IMR-90 (cell line): Measurements from ENCODE around the gene SSBP3. TPM values are rescaled to one million over a fixed set of nuclear protein-coding genes. Genes with fewer than 3 reads are reported as not detected.

ENCODE experiments used
- ATAC-seq: fragments of 200-7000 bp; cut with Tn5 transposase; 2 replicates; pipeline ENCODE4 v1.9.1; 2020; ENCODE audit warnings: low read depth, mild to moderate bottlenecking, moderate library complexity
- BruUV-seq: library from RNA; stranded (reverse); fragments of 400-500 nt; replicated peaks from 2 replicates; lab custom pipeline; 2021; lab: Mats Ljungman, UMichigan
- CTCF ChIA-PET: fragments of 300-600 bp; formaldehyde crosslinking; extraction: SDS; loops from one replicate; lab custom pipeline; 2021; ENCODE audit warnings: antibody characterized with exemption; lab: Yijun Ruan, JAX
- POLR2A ChIA-PET: fragments of 300-600 bp; sonication (Branson Sonifier 250); formaldehyde crosslinking; loops from one replicate; lab custom pipeline; 2022; ENCODE audit warnings: antibody characterized with exemption; ENCODE audit not compliant: unreplicated experiment; lab: Charles Lee
- DNase-seq: peaks from one replicate; pipeline ENCODE4 v3.0.0; 2013
- H2AFZ ChIP-seq: replicated peaks from 2 replicates; pipeline ENCODE3; 2013; ENCODE audit warnings: low read length, mild to moderate bottlenecking; ENCODE audit not compliant: poor library complexity
- H2AK5ac ChIP-seq: 2 replicates; pipeline ENCODE4 v1.6.1; 2013; ENCODE audit warnings: low read depth, low read length, inconsistent platforms
- H2AK9ac ChIP-seq: replicated peaks from 2 replicates; pipeline ENCODE3; 2013; ENCODE audit warnings: mild to moderate bottlenecking, low read depth, low read length, moderate library complexity; ENCODE audit not compliant: poor library complexity
- H2BK120ac ChIP-seq: 2 replicates; pipeline ENCODE4 v1.6.1; 2013; ENCODE audit warnings: low read depth, low read length, inconsistent platforms
- H2BK15ac ChIP-seq: 3 replicates; pipeline ENCODE4 v1.6.1; 2013; ENCODE audit warnings: low read depth, low read length, inconsistent platforms
- H2BK20ac ChIP-seq: 2 replicates; pipeline ENCODE4 v1.6.1; 2013; ENCODE audit warnings: low read depth, mild to moderate bottlenecking, inconsistent platforms, low read length, moderate library complexity
- H2BK5ac ChIP-seq: 2 replicates; pipeline ENCODE4 v1.6.1; 2013; ENCODE audit warnings: mild to moderate bottlenecking, low read depth, low read length, inconsistent platforms; ENCODE audit not compliant: poor library complexity, severe bottlenecking
- H3K14ac ChIP-seq: replicated peaks from 2 replicates; pipeline ENCODE4 v1.6.1; 2013; ENCODE audit warnings: low read depth, low read length, inconsistent platforms
- H3K18ac ChIP-seq: 2 replicates; pipeline ENCODE4 v1.6.1; 2013; ENCODE audit warnings: low read depth, low read length, control low read depth
- H3K23ac ChIP-seq: 2 replicates; pipeline ENCODE4 v1.6.1; 2013; ENCODE audit warnings: low read depth, low read length, inconsistent platforms
- H3K27ac ChIP-seq: 2 replicates; pipeline ENCODE4 v1.5.1; 2013; ENCODE audit warnings: mild to moderate bottlenecking, control low read depth, low read length; ENCODE audit not compliant: insufficient read depth
- H3K27me3 ChIP-seq: 2 replicates; pipeline ENCODE4 v1.6.1; 2013; ENCODE audit warnings: low read length; ENCODE audit not compliant: control insufficient read depth, insufficient read depth
- H3K36me3 ChIP-seq: 2 replicates; pipeline ENCODE4 v1.6.1; 2013; ENCODE audit warnings: low read length, mixed read lengths; ENCODE audit not compliant: control insufficient read depth, insufficient read depth
- H3K4ac ChIP-seq: 2 replicates; pipeline ENCODE4 v1.6.1; 2013; ENCODE audit warnings: low read depth, low read length, inconsistent platforms
- H3K4me1 ChIP-seq: 2 replicates; pipeline ENCODE4 v1.6.1; 2013; ENCODE audit warnings: low read length, mixed read lengths; ENCODE audit not compliant: control insufficient read depth, insufficient read depth
- H3K4me2 ChIP-seq: 2 replicates; pipeline ENCODE4 v1.6.1; 2013; ENCODE audit warnings: low read depth, mild to moderate bottlenecking, control low read depth, low read length, moderate library complexity
- H3K4me3 ChIP-seq: 2 replicates; pipeline ENCODE4 v1.5.1; 2013; ENCODE audit warnings: low read depth, mild to moderate bottlenecking, control low read depth, low read length, moderate library complexity; ENCODE audit not compliant: insufficient read depth
- H3K56ac ChIP-seq: 2 replicates; pipeline ENCODE4 v1.6.1; 2013; ENCODE audit warnings: low read length, inconsistent platforms; ENCODE audit not compliant: insufficient read depth; ENCODE audit errors: extremely low read depth
- H3K79me1 ChIP-seq, 2 experiments: 2 replicates each; pipeline ENCODE4 v1.6.1; 2013; ENCODE audit warnings: low read length in 2 of 2, inconsistent platforms in 1 of 2, low read depth in 1 of 2
- H3K9ac ChIP-seq: 2 replicates; pipeline ENCODE4 v1.6.1; 2013; ENCODE audit warnings: low read depth, low read length, control low read depth
- H3K9me1 ChIP-seq: 2 replicates; pipeline ENCODE4 v1.6.1; 2013; ENCODE audit warnings: low read length, inconsistent platforms; ENCODE audit not compliant: insufficient read depth
- H3K9me3 ChIP-seq: 2 replicates; pipeline ENCODE4 v1.6.1; 2013; ENCODE audit warnings: low read length; ENCODE audit not compliant: control insufficient read depth, insufficient read depth
- H4K20me1 ChIP-seq: 2 replicates; pipeline ENCODE4 v1.6.1; 2013; ENCODE audit warnings: low read length, inconsistent platforms; ENCODE audit not compliant: insufficient read depth
- H4K5ac ChIP-seq: 2 replicates; pipeline ENCODE4 v1.6.1; 2013; ENCODE audit warnings: mild to moderate bottlenecking, low read depth, low read length, control low read depth
- H4K8ac ChIP-seq, 2 experiments: 2 replicates each; pipeline ENCODE4 v1.6.1; 2013; ENCODE audit warnings: low read depth in 2 of 2, low read length in 2 of 2, control low read depth in 1 of 2, inconsistent platforms in 1 of 2
- H4K91ac ChIP-seq: 2 replicates; pipeline ENCODE4 v1.6.1; 2013; ENCODE audit warnings: low read depth, low read length, inconsistent platforms; ENCODE audit not compliant: insufficient read depth
- CEBPB ChIP-seq: IDR thresholded peaks from 2 replicates; pipeline ENCODE4 v1.6.1; 2012; ENCODE audit warnings: low read depth, low read length, improper control_type of control experiment
- FOS ChIP-seq: fragments of 150-350 bp; IDR thresholded peaks from 2 replicates; pipeline ENCODE4 v1.6.1; 2016; ENCODE audit warnings: low read depth, low read length
- MAFK ChIP-seq: IDR thresholded peaks from 2 replicates; pipeline ENCODE4 v1.6.1; 2012; ENCODE audit warnings: low read depth, low read length, improper control_type of control experiment
- MAZ ChIP-seq: IDR thresholded peaks from 2 replicates; pipeline ENCODE4 v1.6.1; 2012; ENCODE audit warnings: low read depth, mild to moderate bottlenecking, low read length, improper control_type of control experiment, moderate library complexity, borderline replicate concordance
- NFE2L2 ChIP-seq: fragments of 150-350 bp; IDR thresholded peaks from 2 replicates; pipeline ENCODE4 v1.6.1; 2016; ENCODE audit warnings: low read depth, mild to moderate bottlenecking, low read length
- POLR2A ChIP-seq: IDR thresholded peaks from 2 replicates; pipeline ENCODE4 v1.6.1; 2012; ENCODE audit warnings: mild to moderate bottlenecking, low read depth, low read length
- RAD21 ChIP-seq: IDR thresholded peaks from 2 replicates; pipeline ENCODE4 v1.6.1; 2012; ENCODE audit warnings: low read length, improper control_type of control experiment
- RCOR1 ChIP-seq: IDR thresholded peaks from 2 replicates; pipeline ENCODE4 v1.6.1; 2012; ENCODE audit warnings: mild to moderate bottlenecking, low read length, improper control_type of control experiment; ENCODE audit not compliant: insufficient replicate concordance
- RFX5 ChIP-seq: IDR thresholded peaks from 2 replicates; pipeline ENCODE4 v1.8.0; 2012; ENCODE audit warnings: low read depth, mild to moderate bottlenecking, low read length, moderate library complexity
- WGBS, 2 experiments: methylation state at CpG; one replicate each; pipeline versions ENCODE4 v1.1.5 to v1.1.7; 2013; ENCODE audit warnings: missing lambda C conversion rate in 2 of 2; ENCODE audit not compliant: insufficient read length in 1 of 2; ENCODE audit errors: extremely low coverage in 2 of 2; 5-methylcytosine and 5-hydroxymethylcytosine counted together
- dilution Hi-C: fragments of 300-500 bp; cut with HindIII; formaldehyde crosslinking; loops from one replicate; pipeline ENCODE4 v1.14.3; 2018; ENCODE audit warnings: low sequenced_read_pairs; ENCODE audit not compliant: unreplicated experiment
- in situ Hi-C: fragments of 300-500 bp; cut with MboI; formaldehyde crosslinking; loops from 3 replicates; pipeline ENCODE4 v1.14.3; 2019; ENCODE audit warnings: low sequenced_read_pairs, inconsistent platforms, mixed read lengths
- intact Hi-C: fragments of 100-400 bp; cut with micrococcal nuclease; formaldehyde crosslinking; loops from 2 replicates; pipeline ENCODE4 v1.10.0; 2022
- polyA plus RNA-seq, 3 experiments: library from polyadenylated mRNA; depleted of rRNA; stranded (reverse); fragments of >200 nt; gene quantifications; 2 replicates each; pipeline ENCODE4 v1.2.3, GENCODE V29; 2012; ENCODE audit warnings: low replicate concordance in 1 of 3
- total RNA-seq: library from RNA; depleted of rRNA; stranded (reverse); fragments of >200 nt; gene quantifications from 2 replicates; pipeline ENCODE4 v1.2.3, GENCODE V29; 2012
- TF ChIP-seq, protein P1 (sequence below): conservative IDR thresholded peaks from 2 replicates; pipeline ENCODE4 v1.5.1; 2012; ENCODE audit warnings: mild to moderate bottlenecking, low read depth, low read length, improper control_type of control experiment
- TF ChIP-seq, protein P2 (sequence below): fragments of 150-350 bp; IDR thresholded peaks from 2 replicates; pipeline ENCODE4 v1.6.1; 2017; ENCODE audit warnings: mild to moderate bottlenecking, antibody characterized with exemption, low read length, low read depth
- TF ChIP-seq, protein P3 (sequence below): fragments of 150-350 bp; IDR thresholded peaks from 2 replicates; pipeline ENCODE4 v1.6.1; 2016; ENCODE audit warnings: low read depth, mild to moderate bottlenecking, low read length, moderate library complexity, borderline replicate concordance

The SSBP3 gene
- total and polyA plus RNA-seq, 2 of the 4 experiments (the other 2 are of a cell fraction) = 10.9 to 39.6 TPM

DNA sequence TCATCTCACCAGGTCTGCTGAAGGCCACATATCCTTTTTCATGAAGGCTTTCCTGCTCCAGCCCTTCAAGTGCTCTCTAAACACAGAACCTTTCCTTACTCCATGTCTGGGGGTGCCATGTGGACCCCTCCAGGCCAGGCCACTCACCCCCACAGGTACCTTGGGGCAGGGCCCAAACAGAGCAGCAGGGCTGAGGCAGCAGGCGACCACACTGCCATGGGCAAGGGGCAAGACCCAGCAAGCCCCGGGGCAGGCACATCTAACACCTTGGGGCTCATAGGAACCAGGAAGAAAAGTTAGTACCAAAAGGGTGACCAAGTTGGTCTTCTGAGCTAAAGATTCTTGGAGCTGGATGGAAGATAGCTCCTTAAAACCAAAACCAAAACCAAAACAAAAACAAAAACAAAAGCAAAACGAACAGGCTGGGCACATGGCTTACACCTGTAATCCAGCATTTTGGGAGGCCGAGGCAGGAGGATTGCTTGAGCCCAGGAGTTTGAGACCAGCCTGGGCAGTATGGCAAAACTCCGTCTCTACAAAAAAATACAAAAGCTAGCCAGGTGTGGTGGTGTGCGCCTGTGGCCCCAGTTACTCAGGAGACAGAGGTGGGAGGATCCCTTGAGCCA is 142.5 kb downstream of the SSBP3 start:
- ChIA-PET POLR2A (no interaction called here), CTCF (no interaction called here)
- H4K8ac ChIP-seq = no peak overlapping the region
- in situ Hi-C loops = no loop called here
- no peak overlapping the region for H3K14ac ChIP-seq
- H3K4ac ChIP-seq = no peak overlapping the region
- WGBS, 2 experiments = 100% methylated on average over 1 of the region's 6 CpGs; no CpG with 5 or more reads in 1 of the 2 experiments
- H4K5ac ChIP-seq = no peak overlapping the region
- BruUV-seq = no TSS peak
- no peak for DNase-seq
- H2BK120ac ChIP-seq = no peak overlapping the region
- H3K56ac ChIP-seq = no peak overlapping the region
- no peak overlapping the region for H3K4me2 ChIP-seq
- H3K18ac ChIP-seq = no peak overlapping the region
- H3K4me1 ChIP-seq = no peaks in the 10 kb centered on the region
- intact Hi-C loops = no loop called here
- peaks cover 10% of the 10 kb centered on the region; the same call in 1 of the 2 replicates for H3K9me1 ChIP-seq
- peaks cover 14% of the 10 kb centered on the region; the same call in 1 of the 2 replicates for H3K36me3 ChIP-seq
- H2BK20ac ChIP-seq = no peak overlapping the region
- H2AK5ac ChIP-seq = no peak overlapping the region
- TF ChIP-seq, protein P1, sequence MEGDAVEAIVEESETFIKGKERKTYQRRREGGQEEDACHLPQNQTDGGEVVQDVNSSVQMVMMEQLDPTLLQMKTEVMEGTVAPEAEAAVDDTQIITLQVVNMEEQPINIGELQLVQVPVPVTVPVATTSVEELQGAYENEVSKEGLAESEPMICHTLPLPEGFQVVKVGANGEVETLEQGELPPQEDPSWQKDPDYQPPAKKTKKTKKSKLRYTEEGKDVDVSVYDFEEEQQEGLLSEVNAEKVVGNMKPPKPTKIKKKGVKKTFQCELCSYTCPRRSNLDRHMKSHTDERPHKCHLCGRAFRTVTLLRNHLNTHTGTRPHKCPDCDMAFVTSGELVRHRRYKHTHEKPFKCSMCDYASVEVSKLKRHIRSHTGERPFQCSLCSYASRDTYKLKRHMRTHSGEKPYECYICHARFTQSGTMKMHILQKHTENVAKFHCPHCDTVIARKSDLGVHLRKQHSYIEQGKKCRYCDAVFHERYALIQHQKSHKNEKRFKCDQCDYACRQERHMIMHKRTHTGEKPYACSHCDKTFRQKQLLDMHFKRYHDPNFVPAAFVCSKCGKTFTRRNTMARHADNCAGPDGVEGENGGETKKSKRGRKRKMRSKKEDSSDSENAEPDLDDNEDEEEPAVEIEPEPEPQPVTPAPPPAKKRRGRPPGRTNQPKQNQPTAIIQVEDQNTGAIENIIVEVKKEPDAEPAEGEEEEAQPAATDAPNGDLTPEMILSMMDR = no peak
- TF ChIP-seq RCOR1 (no peak), RFX5 (no peak), CEBPB (no peak), FOS (no peak), POLR2A (no peak), NFE2L2 (no peak), MAFK (no peak), RAD21 (no peak), MAZ (no peak)
- TF ChIP-seq, protein P2, sequence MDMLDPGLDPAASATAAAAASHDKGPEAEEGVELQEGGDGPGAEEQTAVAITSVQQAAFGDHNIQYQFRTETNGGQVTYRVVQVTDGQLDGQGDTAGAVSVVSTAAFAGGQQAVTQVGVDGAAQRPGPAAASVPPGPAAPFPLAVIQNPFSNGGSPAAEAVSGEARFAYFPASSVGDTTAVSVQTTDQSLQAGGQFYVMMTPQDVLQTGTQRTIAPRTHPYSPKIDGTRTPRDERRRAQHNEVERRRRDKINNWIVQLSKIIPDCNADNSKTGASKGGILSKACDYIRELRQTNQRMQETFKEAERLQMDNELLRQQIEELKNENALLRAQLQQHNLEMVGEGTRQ = no peak
- TF ChIP-seq, protein P3, sequence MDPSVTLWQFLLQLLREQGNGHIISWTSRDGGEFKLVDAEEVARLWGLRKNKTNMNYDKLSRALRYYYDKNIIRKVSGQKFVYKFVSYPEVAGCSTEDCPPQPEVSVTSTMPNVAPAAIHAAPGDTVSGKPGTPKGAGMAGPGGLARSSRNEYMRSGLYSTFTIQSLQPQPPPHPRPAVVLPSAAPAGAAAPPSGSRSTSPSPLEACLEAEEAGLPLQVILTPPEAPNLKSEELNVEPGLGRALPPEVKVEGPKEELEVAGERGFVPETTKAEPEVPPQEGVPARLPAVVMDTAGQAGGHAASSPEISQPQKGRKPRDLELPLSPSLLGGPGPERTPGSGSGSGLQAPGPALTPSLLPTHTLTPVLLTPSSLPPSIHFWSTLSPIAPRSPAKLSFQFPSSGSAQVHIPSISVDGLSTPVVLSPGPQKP = no peak
- no peaks in the 10 kb centered on the region for H3K9me3 ChIP-seq
- H3K23ac ChIP-seq = no peak overlapping the region
- ATAC-seq = no peak
- H2BK15ac ChIP-seq = no peak overlapping the region
- peaks cover 33 to 59% of the 10 kb centered on the region in 2 experiments; a peak in 3 of 4 replicates for H3K79me1 ChIP-seq
- no peak overlapping the region for H2AFZ ChIP-seq
- H2AK9ac ChIP-seq = no peak overlapping the region
- no peak overlapping the region for H4K91ac ChIP-seq
- no peak overlapping the region for H3K27ac ChIP-seq
- no peak overlapping the region for H3K9ac ChIP-seq
- dilution Hi-C loops = no loop called here
- H4K20me1 ChIP-seq = peaks cover 27% of the 10 kb centered on the region
- H2BK5ac ChIP-seq = no peak overlapping the region
- no peaks in the 10 kb centered on the region for H3K27me3 ChIP-seq
- no peak overlapping the region for H3K4me3 ChIP-seq
